ENCODE measurements around the gene POLR2F. TPM values are rescaled to one million over a fixed set of nuclear protein-coding genes. Genes with fewer than 3 reads are reported as not detected.

POLR2F gene
- total RNA-seq, 1 experiment from 2014 or later = 141 TPM

GRCh38 chr22:37929390-37929789, 24.1 kb upstream of the POLR2F start:
- H3K79me1 ChIP-seq (ENCODE audit: insufficient read depth, low read depth, low read length, poor library complexity, severe bottlenecking) = no peaks in the 10 kb centered on the region
- H3K9ac ChIP-seq (ENCODE audit: extremely low read depth, insufficient read length, low read length) = no peak overlapping the region
- no peak overlapping the region for H2AK5ac ChIP-seq (ENCODE audit: insufficient read length, low read length)
- H4K8ac ChIP-seq (replicated peaks; ENCODE audit: insufficient read length, low read depth, low read length) = no peak overlapping the region
- H3K23me2 ChIP-seq (ENCODE audit: insufficient read length, low read depth, low read length, poor library complexity, severe bottlenecking) = no peaks in the 10 kb centered on the region
- H3K4me1 ChIP-seq (ENCODE audit: insufficient read depth, low read length) = no peaks in the 10 kb centered on the region
- no peak overlapping the region for H3K27ac ChIP-seq (ENCODE audit: insufficient read length, low read depth, low read length)
- H3K56ac ChIP-seq (ENCODE audit: insufficient read length, low read depth, low read length) = no peak overlapping the region
- H3K27ac Mint-ChIP-seq = peak overlapping the region in 1 of 3 experiments; percentile 39; a peak in 2 of 7 replicates
- H2BK5ac ChIP-seq (ENCODE audit: insufficient read length, low read length) = no peak overlapping the region
- H3K14ac ChIP-seq (ENCODE audit: insufficient read depth, low read length) = no peak overlapping the region
- no peak overlapping the region for H2BK15ac ChIP-seq (ENCODE audit: low read depth, low read length)
- H2AFZ ChIP-seq (ENCODE audit: low read length) = no peak overlapping the region
- no peak overlapping the region for H3K4me2 ChIP-seq (ENCODE audit: insufficient read depth, insufficient read length, low read length)
- peaks cover 0 to 59% (median 30%) of the 10 kb centered on the region in 3 experiments; a peak in 6 of 7 replicates for H3K36me3 Mint-ChIP-seq (ENCODE audit: insufficient read depth in 1 of 3, low read depth in 3 of 3)
- H3K27me3 ChIP-seq (ENCODE audit: insufficient read depth, low read length) = no peaks in the 10 kb centered on the region
- H2BK12ac ChIP-seq (ENCODE audit: insufficient read length, low read depth, low read length) = no peak overlapping the region
- H3K9me3 ChIP-seq (ENCODE audit: control insufficient read depth, low read depth, low read length) = no peaks in the 10 kb centered on the region
- H3K4me3 Mint-ChIP-seq = no peak overlapping the region; a peak in 1 of 5 replicates
- no CpG with 5 or more reads among the region's 5 CpGs for WGBS (ENCODE audit: extremely low coverage, insufficient read length, low lambda C conversion rate)
- H4K20me1 ChIP-seq (ENCODE audit: control insufficient read depth, insufficient read depth, insufficient read length) = no peaks in the 10 kb centered on the region
- no peaks in the 10 kb centered on the region for H3K9me3 Mint-ChIP-seq
- no peak overlapping the region for H2BK120ac ChIP-seq (ENCODE audit: low read depth, low read length, poor library complexity, severe bottlenecking)
- no peak for TF ChIP-seq CTCF (conservative IDR thresholded peaks at IDR 0.05)
- H3K4ac ChIP-seq (ENCODE audit: low read depth, low read length) = no peak overlapping the region
- no peak overlapping the region for H3T11ph ChIP-seq (ENCODE audit: low read length)
- no peak for DNase-seq
- H3K23ac ChIP-seq (ENCODE audit: insufficient read length, low read depth, low read length) = no peak overlapping the region
- no peaks in the 10 kb centered on the region for H3K79me2 ChIP-seq (ENCODE audit: insufficient read depth, low read length)
- peaks cover 8 to 9% of the 10 kb centered on the region in 2 experiments for H3K4me1 Mint-ChIP-seq
- H2BK20ac ChIP-seq (ENCODE audit: low read depth, low read length, poor library complexity, severe bottlenecking) = no peak overlapping the region
- no peaks in the 10 kb centered on the region for H3K27me3 Mint-ChIP-seq (ENCODE audit: low read depth)
- no peak overlapping the region for H4K5ac ChIP-seq (ENCODE audit: insufficient read length, low read depth, low read length)
- H4K91ac ChIP-seq (ENCODE audit: insufficient read length, low read depth, low read length) = no peak overlapping the region
- no peak overlapping the region for H3K18ac ChIP-seq (ENCODE audit: insufficient read length, low read depth, low read length)

All from H9 (cell line).